B cell (primary cell): ENCODE results near the gene TRIM2. TPM values are rescaled to one million over a fixed set of nuclear protein-coding genes. Genes with fewer than 3 reads are reported as not detected.

ENCODE experiments used
- ATAC-seq: fragments of 200-7000 bp; cut with Tn5 transposase; one replicate; pipeline ENCODE4 v1.10.0; 2021; ENCODE audit warnings: low read depth, mild to moderate bottlenecking, moderate number of reproducible peaks, moderate library complexity
- CTCF ChIA-PET: fragments of 350-600 bp; sonication (Branson Sonifier 250); formaldehyde crosslinking; loops from one replicate; lab custom pipeline; 2021; ENCODE audit warnings: antibody characterized with exemption, inconsistent platforms; lab: Charles Lee
- POLR2A ChIA-PET: fragments of 350-600 bp; sonication (Branson Sonifier 250); formaldehyde crosslinking; loops from one replicate; lab custom pipeline; 2021; ENCODE audit warnings: antibody characterized with exemption; lab: Charles Lee
- DNase-seq: peaks from one replicate; pipeline ENCODE4 v3.0.0; 2013
- H2AFZ ChIP-seq: 2 replicates; pipeline ENCODE4 v1.6.1; 2012; ENCODE audit warnings: mild to moderate bottlenecking, low read depth, low read length; ENCODE audit not compliant: insufficient read depth, poor library complexity, severe bottlenecking
- H3K27ac ChIP-seq, 2 donors: 1 replicate in 1 of 2; 2 replicates in 1 of 2; pipeline ENCODE4 v1.5.1; 2012 to 2013; ENCODE audit warnings: low read length in 2 of 2, mild to moderate bottlenecking in 2 of 2, moderate library complexity in 1 of 2
- H3K27me3 ChIP-seq, 4 experiments: fragments of 200-600 bp in 1 of 4; sonication (generic) in 1 of 4; replicated peaks in 1 of 4; 1 replicate in 2 of 4; 2 replicates in 2 of 4; pipeline versions ENCODE4 v1.6.1 to v1.7.0; 2013 to 2016; ENCODE audit warnings: low read length in 3 of 4, mild to moderate bottlenecking in 2 of 4, mixed read lengths in 1 of 4, moderate library complexity in 1 of 4; ENCODE audit not compliant: insufficient read depth in 4 of 4, control insufficient read depth in 3 of 4; ENCODE audit errors: control extremely low read depth in 1 of 4
- H3K36me3 ChIP-seq, 2 experiments: replicated peaks in 1 of 2; 1 replicate in 1 of 2; 2 replicates in 1 of 2; pipeline versions ENCODE4 v1.6.1 to v1.7.1; 2013; ENCODE audit warnings: low read length in 1 of 2; ENCODE audit not compliant: insufficient read depth in 2 of 2, control insufficient read depth in 1 of 2; ENCODE audit errors: control extremely low read depth in 1 of 2, extremely low read depth in 1 of 2
- H3K4me1 ChIP-seq, 2 donors: fragments of 200-600 bp in 1 of 2; sonication (generic) in 1 of 2; 1 replicate in 1 of 2; 2 replicates in 1 of 2; pipeline versions ENCODE4 v1.5.1 to v1.6.1; 2013 to 2017; ENCODE audit warnings: low read length in 2 of 2; ENCODE audit not compliant: control insufficient read depth in 2 of 2, insufficient read depth in 2 of 2
- H3K4me2 ChIP-seq: replicated peaks from 2 replicates; pipeline ENCODE3; 2012; ENCODE audit warnings: mild to moderate bottlenecking, low read depth, low read length; ENCODE audit not compliant: poor library complexity, severe bottlenecking
- H3K4me3 ChIP-seq, 5 experiments: fragments of 200-600 bp in 1 of 5; sonication (generic) in 1 of 5; 1 replicate in 3 of 5; 2 replicates in 2 of 5; pipeline versions ENCODE4 v1.5.1 to v1.7.0; 2011 to 2016; ENCODE audit warnings: low read length in 4 of 5, mild to moderate bottlenecking in 4 of 5, low read depth in 2 of 5, control low read depth in 1 of 5, moderate library complexity in 1 of 5; ENCODE audit not compliant: insufficient read depth in 1 of 5; ENCODE audit errors: control extremely low read depth in 1 of 5, extremely low read depth in 1 of 5
- H3K79me2 ChIP-seq: fragments of 200-600 bp; sonication (generic); one replicate; pipeline ENCODE4 v1.6.0; 2016; ENCODE audit warnings: low read length; ENCODE audit not compliant: control insufficient read depth, insufficient read depth
- H3K9ac ChIP-seq: fragments of 200-600 bp; sonication (generic); 2 replicates; pipeline ENCODE4 v1.6.1; 2017; ENCODE audit warnings: mild to moderate bottlenecking, low read length, moderate library complexity
- H3K9me3 ChIP-seq, 3 donors: one replicate each; pipeline versions ENCODE4 v1.6.1 to v1.7.1; 2013; ENCODE audit warnings: low read length in 2 of 3; ENCODE audit not compliant: control insufficient read depth in 2 of 3, insufficient read depth in 1 of 3; ENCODE audit errors: control extremely low read depth in 1 of 3
- H4K20me1 ChIP-seq: 2 replicates; pipeline ENCODE4 v1.6.0; 2012; ENCODE audit warnings: mild to moderate bottlenecking, low read length; ENCODE audit not compliant: insufficient read depth, control insufficient read depth, poor library complexity, severe bottlenecking
- H3K27ac Mint-ChIP-seq: one replicate; pipeline ENCODE4 v1.8.0; 2021; ENCODE audit warnings: mixed read lengths
- H3K27me3 Mint-ChIP-seq: one replicate; pipeline ENCODE4 v1.8.0; 2021; ENCODE audit warnings: mixed read lengths
- H3K4me1 Mint-ChIP-seq: one replicate; pipeline ENCODE4 v1.8.0; 2021; ENCODE audit warnings: mixed read lengths
- H3K4me3 Mint-ChIP-seq: one replicate; pipeline ENCODE4 v1.8.0; 2021; ENCODE audit warnings: mixed read lengths
- H3K9me3 Mint-ChIP-seq: one replicate; pipeline ENCODE4 v1.8.0; 2022; ENCODE audit warnings: mixed read lengths; ENCODE audit not compliant: insufficient read depth
- CTCF ChIP-seq: fragments of 200-600 bp; IDR thresholded peaks from one replicate; pipeline ENCODE4 v1.8.0; 2022; ENCODE audit warnings: antibody characterized with exemption, mild to moderate bottlenecking
- EZH2 ChIP-seq: IDR thresholded peaks from 2 replicates; pipeline ENCODE4 v1.6.1; 2012; ENCODE audit warnings: borderline replicate concordance, low read depth, mild to moderate bottlenecking, moderate library complexity, low read length; ENCODE audit not compliant: insufficient read depth, poor library complexity, severe bottlenecking
- WGBS: methylation state at CpG from one replicate; pipeline ENCODE4 v1.1.5; 2013; ENCODE audit warnings: missing lambda C conversion rate; ENCODE audit not compliant: insufficient coverage; 5-methylcytosine and 5-hydroxymethylcytosine counted together
- intact Hi-C: fragments of 100-400 bp; cut with micrococcal nuclease; formaldehyde crosslinking; loops from one replicate; pipeline ENCODE4 v1.10.0; 2022
- polyA plus RNA-seq: library from polyadenylated mRNA; depleted of rRNA; stranded (reverse); fragments of >200 nt; gene quantifications from 2 replicates; pipeline ENCODE4 v1.2.3, GENCODE V29; 2012
- total RNA-seq, 2 donors: library from RNA; stranded (reverse); fragments of 120-200 nt in 1 of 2; gene quantifications; 1 replicate in 1 of 2; 2 replicates in 1 of 2; pipeline versions ENCODE4 v1.2.3 to v1.2.4, GENCODE V29; 2013 to 2022

Gene TRIM2
- total and polyA plus RNA-seq, 2 donors (not counting 1 experiment from before 2014, with no cell fraction given) = 1.2 to 6.4 TPM

- ATAC-seq = no peak
- Histone ChIP-seq H3K79me2 (no peaks in the 10 kb centered on the region), H3K4me1 (peaks cover 4 to 11% of the 10 kb centered on the region in 2 donors), H3K27me3 (peaks cover 0 to 7% (median 0%) of the 10 kb centered on the region in 4 experiments), H3K4me2 (no peak overlapping the region), H3K36me3 (no peaks in the 10 kb centered on the region), H3K27ac (no peak overlapping the region), H3K9ac (no peak overlapping the region), H2AFZ (no peak overlapping the region), H3K9me3 (peaks cover 0 to 8% (median 4%) of the 10 kb centered on the region in 3 donors), H3K4me3 (no peak overlapping the region), H4K20me1 (no peaks in the 10 kb centered on the region)
- Mint-ChIP-seq H3K4me1 (peaks cover 30% of the 10 kb centered on the region), H3K4me3 (peak overlapping the region; percentile 35), H3K9me3 (peaks cover 9% of the 10 kb centered on the region), H3K27ac (no peak overlapping the region), H3K27me3 (no peaks in the 10 kb centered on the region)
- intact Hi-C loops = loop anchor here (10.0 kb wide), 1 partner anchor 420 kb away; no protein-coding TSS in a partner anchor
- WGBS = no CpG with 5 or more reads among the region's 1 CpG
- no peak for TF ChIP-seq EZH2
- no peak for TF ChIP-seq CTCF
- DNase-seq = no peak
- ChIA-PET CTCF (interaction anchor here (1.1 to 1.5 kb wide), 2 partner anchors 64 to 419 kb away, joined by 3 read pairs; no protein-coding TSS in a partner anchor), POLR2A (no interaction called here)
These were observed 20.2 kb downstream of the TRIM2 start for GRCh38 chr4:153224474-153224873.

- peaks cover 4 to 6% of the 10 kb centered on the region in 2 donors for H3K4me1 ChIP-seq
- no peak overlapping the region for H3K27ac Mint-ChIP-seq
- H3K9me3 Mint-ChIP-seq = peaks cover 9% of the 10 kb centered on the region
- no peaks in the 10 kb centered on the region for H3K79me2 ChIP-seq
- ChIA-PET CTCF (no interaction called here), POLR2A (no interaction called here)
- TF ChIP-seq EZH2 (no peak), CTCF (no peak)
- no peak for ATAC-seq
- 85% methylated on average over 5 of the region's 7 CpGs for WGBS
- H3K27ac ChIP-seq = no peak overlapping the region
- intact Hi-C loops = loop anchor here (10.0 kb wide), 1 partner anchor 417 kb away; no protein-coding TSS in a partner anchor
- H3K27me3 ChIP-seq = peaks cover 0 to 7% (median 0%) of the 10 kb centered on the region in 4 experiments
- no peak overlapping the region for H3K9ac ChIP-seq
- peaks cover 14% of the 10 kb centered on the region for H3K27me3 Mint-ChIP-seq
- no peak overlapping the region for H3K4me2 ChIP-seq
- H2AFZ ChIP-seq = no peak overlapping the region
- no peak overlapping the region for H3K4me3 Mint-ChIP-seq
- H3K9me3 ChIP-seq = peaks cover 0 to 8% (median 4%) of the 10 kb centered on the region in 3 donors
- no peaks in the 10 kb centered on the region for H3K36me3 ChIP-seq
- peaks cover 21% of the 10 kb centered on the region for H3K4me1 Mint-ChIP-seq
- no peak overlapping the region for H3K4me3 ChIP-seq
- no peak for DNase-seq
- H4K20me1 ChIP-seq = no peaks in the 10 kb centered on the region
These were observed 23.3 kb downstream of the TRIM2 start for GRCh38 chr4:153227469-153228075.
